Liver (tissue), 3 donors: ENCODE measurements around the gene CAPN7.

ENCODE experiments used
- CTCF ChIP-seq: fragments of 150-350 bp; IDR thresholded peaks from 2 replicates; pipeline ENCODE4 v1.5.1; 2017; ENCODE audit warnings: improper control_type of control experiment, low read depth, low read length; ENCODE audit not compliant: missing input control
- TAF1 ChIP-seq: conservative IDR thresholded peaks from 2 replicates; pipeline ENCODE4 v1.6.1; 2016; ENCODE audit warnings: antibody characterized with exemption, mild to moderate bottlenecking
- donor health status: healthy.
- donor health status: healthy.

GRCh38 chr3:15273227-15273626 is 67.2 kb downstream of the CAPN7 start:
- TF ChIP-seq TAF1 (no peak), CTCF (no peak)
